Ammon's horn (tissue), 1 donor: Measurements from ENCODE around the gene KRTAP10-4.
"Not testable (repeated sequence)": the region's sequence is repeated elsewhere in the genome, so short reads cannot be mapped to it uniquely, and the experiment has no call there.

Source experiments
- DNase-seq: peaks from one replicate; pipeline ENCODE4 v3.0.0-alpha.2; 2016; ENCODE audit warnings: low spot score

Gene KRTAP10-4

GRCh38 chr21:44534688-44535087 lies 38.8 kb upstream of the KRTAP10-4 start:
- DNase-seq = no peak

- no peak for DNase-seq
Observed at GRCh38 chr21:44535963-44536362, 37.6 kb upstream of the KRTAP10-4 start.

GRCh38 chr21:44537930-44538911 lies 35.3 kb upstream of the KRTAP10-4 start:
- DNase-seq = no peak

DNA sequence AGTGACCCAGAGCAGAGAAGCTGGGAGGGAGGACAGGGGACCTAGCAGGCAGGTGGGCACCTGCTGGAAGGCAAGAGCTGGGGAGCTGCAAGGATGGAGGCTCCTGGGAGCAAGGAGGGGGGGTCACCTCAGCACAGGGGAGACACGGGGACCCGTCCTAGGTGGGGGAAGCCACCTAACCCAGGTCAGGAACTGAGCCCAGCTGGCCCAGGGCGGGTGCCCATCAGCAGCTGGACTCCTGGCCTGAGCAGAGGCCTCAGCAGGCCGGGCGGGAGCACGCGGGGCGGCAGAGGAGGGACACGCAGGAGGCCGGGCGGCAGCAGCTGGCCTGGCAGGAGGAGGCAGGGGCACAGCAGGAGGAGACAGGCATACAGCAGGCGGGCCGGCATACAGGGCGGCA lies 34.5 kb upstream of the KRTAP10-4 start:
- no peak for DNase-seq

DNA sequence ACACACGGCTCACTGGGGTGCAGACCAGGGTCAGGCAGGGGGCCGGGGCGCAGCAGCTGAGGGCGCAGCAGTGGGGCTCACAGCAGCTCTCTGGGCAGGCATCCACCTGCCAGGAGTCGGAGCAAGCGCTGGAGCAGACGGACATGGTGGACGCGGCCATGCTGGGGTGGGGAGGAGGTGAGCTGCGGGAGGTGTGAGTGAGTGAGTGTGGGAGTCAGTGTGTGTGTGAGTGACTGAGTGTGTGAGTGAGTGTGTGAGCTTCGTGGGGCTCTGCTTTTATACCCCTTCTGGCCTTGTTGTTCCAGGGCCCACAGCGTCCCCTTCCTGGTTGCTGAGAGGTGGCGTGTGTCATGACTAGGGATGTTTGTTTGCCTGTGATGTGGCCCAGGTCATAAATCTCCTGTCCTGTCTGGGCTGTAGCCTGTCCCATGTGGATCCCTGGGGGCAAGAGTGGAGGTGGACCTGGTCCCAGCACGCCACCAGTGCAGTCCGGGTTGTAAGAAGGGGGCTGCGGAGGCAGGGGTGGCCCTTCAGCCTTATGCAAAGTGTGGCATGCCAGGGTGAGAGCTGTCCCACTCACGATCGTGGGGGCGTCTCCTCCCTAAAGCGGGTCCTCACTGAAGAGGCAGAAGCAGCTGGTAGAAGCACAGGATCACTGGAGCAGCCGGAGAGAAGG lies 33.4 kb upstream of the KRTAP10-4 start, which contains the start of gene KRTAP10-1:
TSS of gene KRTAP10-1 (minus strand) at position 205 of the 676 bp plus-strand sequence. CDS start at position 160, 45 bp downstream.
- no peak for DNase-seq

GRCh38 chr21:44540741-44541288 lies 32.7 kb upstream of the KRTAP10-4 start:
- no peak for DNase-seq

DNA sequence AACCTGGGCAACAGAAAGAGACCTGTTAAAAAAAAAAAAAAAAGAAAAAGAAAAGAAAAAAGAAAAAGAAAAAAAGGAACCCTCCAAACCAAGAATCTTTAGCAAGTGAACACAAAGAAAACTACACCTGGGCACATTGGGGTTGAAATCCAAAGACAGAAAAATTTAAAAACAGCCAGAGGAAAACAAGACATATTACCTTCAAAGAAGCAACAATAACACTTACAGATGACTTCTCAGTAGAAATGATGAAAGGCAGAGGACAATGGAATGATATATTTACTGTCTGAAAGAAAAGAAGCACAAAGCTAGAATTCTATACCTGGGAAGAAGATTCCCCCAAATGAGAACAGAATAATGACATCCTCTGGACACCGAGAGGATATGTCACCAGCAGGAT lies 30.8 kb upstream of the KRTAP10-4 start:
- DNase-seq = no peak

GRCh38 chr21:44544566-44544965 lies 29.0 kb upstream of the KRTAP10-4 start:
- no peak for DNase-seq

DNA sequence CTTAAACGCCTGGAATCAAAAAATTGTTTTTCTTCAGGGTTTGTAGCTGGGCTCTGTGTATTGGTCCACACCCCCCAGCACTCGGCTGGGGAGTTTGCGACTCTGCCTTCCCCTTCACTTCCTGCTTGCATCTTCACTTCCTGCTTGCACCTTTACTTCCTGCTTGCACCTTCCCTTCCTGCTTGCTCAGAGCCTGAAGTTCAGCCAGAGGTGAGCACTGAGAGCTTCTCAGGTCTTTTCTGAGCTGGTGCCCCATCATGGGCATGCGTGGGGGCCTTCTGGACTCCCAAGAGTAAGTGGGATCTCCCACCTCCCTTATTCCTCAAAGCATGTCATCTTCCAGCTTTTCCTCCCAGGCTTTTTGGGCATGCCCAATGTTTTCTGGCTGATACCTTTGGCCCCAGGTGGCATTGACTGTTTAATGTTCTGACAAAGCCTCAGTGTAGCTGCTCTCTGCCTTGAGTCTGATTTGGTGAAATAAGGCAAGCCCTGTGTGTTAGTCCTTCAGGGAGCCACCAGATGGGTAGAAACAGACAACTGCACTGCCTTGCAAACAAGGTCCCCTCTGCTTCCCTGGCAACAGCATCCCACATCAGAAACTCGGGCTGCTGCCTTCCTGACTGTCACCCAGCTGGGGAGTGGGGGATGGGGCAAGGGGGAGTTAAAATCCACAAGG lies 25.7 kb upstream of the KRTAP10-4 start:
- no peak for DNase-seq

DNA sequence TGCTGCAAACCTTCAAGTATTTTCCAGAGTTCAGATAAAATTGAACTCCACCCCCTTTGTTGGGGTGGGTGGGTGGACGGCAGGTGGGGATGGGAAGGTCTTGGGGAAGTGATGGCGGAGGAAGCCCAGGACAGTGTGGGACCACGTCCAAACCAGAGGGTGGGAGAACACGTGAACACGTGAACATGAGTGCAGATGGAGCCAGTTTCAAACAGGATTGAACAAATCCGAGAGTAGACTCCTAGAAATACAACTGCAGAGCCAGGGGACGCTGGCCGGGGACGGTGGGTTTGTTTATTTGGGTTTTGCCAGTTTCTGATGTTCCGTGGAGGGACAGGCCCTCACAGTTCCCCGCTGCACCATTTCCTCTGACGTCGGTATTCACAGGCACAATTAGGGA lies 25.1 kb upstream of the KRTAP10-4 start:
- no peak for DNase-seq

GRCh38 chr21:44548922-44549321 lies 24.6 kb upstream of the KRTAP10-4 start:
- DNase-seq = no peak

GRCh38 chr21:44549525-44550211 lies 23.9 kb upstream of the KRTAP10-4 start:
- no peak for DNase-seq

- not testable (repeated sequence) for DNase-seq
Observed at GRCh38 chr21:44550285-44550684, 23.2 kb upstream of the KRTAP10-4 start.

DNA sequence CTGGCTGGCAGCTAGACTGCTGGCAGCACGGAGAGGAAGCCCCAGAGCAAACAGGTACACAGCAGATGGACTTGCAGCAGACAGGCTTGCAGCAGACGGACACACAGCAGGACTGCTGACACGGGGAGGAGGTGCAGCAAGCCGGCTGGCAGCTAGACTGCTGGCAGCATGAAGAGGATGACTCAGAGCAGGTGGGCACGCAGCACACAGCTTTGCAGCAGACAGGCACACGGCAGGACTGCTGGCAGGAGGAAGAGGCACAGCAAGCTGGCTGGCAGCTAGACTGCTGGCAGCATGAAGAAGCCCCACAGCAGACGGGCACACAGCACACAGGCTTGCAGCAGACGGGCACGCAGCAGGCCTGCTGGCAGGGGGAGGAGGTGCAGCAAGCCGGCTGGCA lies 22.7 kb upstream of the KRTAP10-4 start:
- DNase-seq = no peak

DNA sequence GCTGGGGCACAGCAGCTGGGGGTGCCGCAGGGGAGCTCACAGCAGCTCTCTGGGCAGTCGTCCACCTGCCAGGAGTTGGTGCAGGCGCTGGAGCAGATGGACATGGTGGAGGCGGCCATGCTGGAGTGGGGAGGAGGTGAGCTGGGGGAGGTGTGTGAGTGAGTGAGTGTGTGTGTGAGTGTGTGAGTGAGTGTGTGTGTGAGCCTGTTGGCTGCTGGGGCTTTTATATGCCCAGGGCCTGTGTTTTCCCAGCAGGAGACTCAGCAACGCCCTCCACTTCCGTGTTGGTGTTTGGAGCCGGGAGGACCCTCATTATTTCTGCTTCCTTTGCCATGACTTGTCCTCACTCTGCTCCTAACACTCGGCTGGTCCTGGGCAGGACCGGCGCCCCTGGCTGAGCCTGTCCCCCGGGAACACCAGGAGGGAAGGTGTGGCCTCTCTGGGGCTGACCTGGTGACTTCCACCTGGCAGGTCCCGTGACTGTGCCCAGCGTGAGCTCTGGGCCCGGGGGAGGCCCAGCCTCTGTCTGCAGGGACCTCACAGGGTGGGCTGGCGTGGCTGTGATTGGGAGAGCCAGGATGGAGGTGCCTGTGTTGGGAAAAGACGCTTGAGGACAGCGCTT lies 22.1 kb upstream of the KRTAP10-4 start, which contains the start of gene KRTAP10-2:
TSS of gene KRTAP10-2 (minus strand) at position 166 of the 622 bp plus-strand sequence. CDS start at position 119, 47 bp downstream.
- DNase-seq = no peak

DNA sequence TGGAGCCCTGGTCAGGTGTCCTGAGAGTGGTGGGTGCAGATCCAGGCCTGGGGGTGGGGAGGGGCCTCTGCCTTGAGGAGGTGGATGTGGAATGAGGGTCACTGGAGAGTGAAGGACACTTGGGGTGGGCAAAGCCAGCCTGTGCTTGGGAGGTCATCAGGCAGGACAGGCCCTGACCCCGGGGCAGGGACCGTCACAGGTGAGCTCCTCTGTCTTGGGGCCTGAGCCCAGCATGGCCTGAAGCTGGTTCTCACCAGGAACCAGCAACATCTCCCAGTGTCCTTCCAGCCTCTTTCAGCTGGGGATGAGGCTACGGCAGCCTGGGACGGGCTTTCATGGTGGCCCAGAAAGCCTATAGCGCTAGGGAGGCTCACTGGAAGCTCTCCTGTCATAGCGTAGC lies 21.4 kb upstream of the KRTAP10-4 start:
- no peak for DNase-seq

GRCh38 chr21:44552681-44553080 lies 20.8 kb upstream of the KRTAP10-4 start:
- no peak for DNase-seq

- DNase-seq = no peak
Observed at GRCh38 chr21:44555200-44555875, 18.2 kb upstream of the KRTAP10-4 start.

GRCh38 chr21:44556879-44557278 lies 16.6 kb upstream of the KRTAP10-4 start:
- DNase-seq = no peak
